ENCODE measurements around the gene CCDC3.
"Not testable (repeated sequence)": the region's sequence is repeated elsewhere in the genome, so short reads cannot be mapped to it uniquely, and the experiment has no call there.

CCDC3 gene

DNA sequence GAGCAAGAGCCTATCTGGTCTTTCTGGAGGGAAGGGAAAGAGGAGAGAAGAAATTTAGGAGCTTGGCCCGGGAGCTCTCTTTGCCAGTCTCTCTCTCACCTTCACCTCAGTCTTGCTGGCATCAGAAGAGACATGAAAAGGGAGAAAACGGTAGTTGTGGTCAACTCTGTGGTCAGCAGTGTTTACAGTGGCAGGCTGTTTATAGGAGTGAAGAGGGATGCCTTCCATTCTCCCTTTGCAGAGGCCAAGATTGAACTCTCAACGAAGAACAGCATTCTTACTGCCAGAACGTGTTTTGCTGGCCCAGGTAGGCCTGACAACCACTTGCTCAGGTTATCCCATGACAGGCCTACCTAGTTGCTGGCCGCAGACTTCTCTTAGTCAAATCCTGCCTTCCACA is 133.3 kb downstream of the CCDC3 start:
- H3K27me3 ChIP-seq (ENCODE audit: insufficient read depth, low read length) = no peaks in the 10 kb centered on the region
- H3K4me1 ChIP-seq (ENCODE audit: insufficient read depth, low read length) = no peaks in the 10 kb centered on the region
- no peaks in the 10 kb centered on the region for H3K36me3 ChIP-seq (ENCODE audit: insufficient read depth, low read length)
- H3K9me3 ChIP-seq (ENCODE audit: insufficient read depth, low read depth, low read length) = no peaks in the 10 kb centered on the region
- H3K27ac ChIP-seq (ENCODE audit: low read depth, low read length) = no peak overlapping the region
- H3K4me3 ChIP-seq (ENCODE audit: low read length) = no peak overlapping the region
- no peak overlapping the region for H3K9ac ChIP-seq (ENCODE audit: low read depth, low read length)
- 87% methylated on average over 4 of the region's 5 CpGs for WGBS

DNA sequence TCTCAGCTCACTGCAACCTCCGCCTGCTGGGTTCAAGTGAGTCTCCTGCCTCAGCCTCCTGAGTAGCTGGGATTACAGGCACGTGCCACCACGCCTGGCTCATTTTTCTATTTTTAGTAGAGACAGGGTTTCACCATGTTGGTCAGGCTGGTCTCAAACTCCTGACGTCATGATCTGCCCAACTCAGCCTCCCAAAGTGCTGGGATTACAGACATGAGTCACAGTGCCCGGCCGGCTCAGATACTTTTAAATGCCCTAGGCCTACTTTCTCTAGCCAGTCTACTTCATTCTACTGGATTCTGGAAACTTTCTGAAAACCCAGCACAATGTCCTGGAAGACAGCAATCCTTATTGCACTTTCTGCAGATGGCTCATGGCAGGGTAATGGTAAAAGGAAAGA is 136.0 kb downstream of the CCDC3 start:
- not testable (repeated sequence) for H3K27ac ChIP-seq (ENCODE audit: low read depth, low read length); H3K4me1 ChIP-seq (ENCODE audit: insufficient read depth, low read length); H3K27me3 ChIP-seq (ENCODE audit: insufficient read depth, low read length); H3K9me3 ChIP-seq (ENCODE audit: insufficient read depth, low read depth, low read length); H3K36me3 ChIP-seq (ENCODE audit: insufficient read depth, low read length); H3K9ac ChIP-seq (ENCODE audit: low read depth, low read length); H3K4me3 ChIP-seq (ENCODE audit: low read length)
- 94% methylated on average over 6 of the region's 6 CpGs for WGBS

DNA sequence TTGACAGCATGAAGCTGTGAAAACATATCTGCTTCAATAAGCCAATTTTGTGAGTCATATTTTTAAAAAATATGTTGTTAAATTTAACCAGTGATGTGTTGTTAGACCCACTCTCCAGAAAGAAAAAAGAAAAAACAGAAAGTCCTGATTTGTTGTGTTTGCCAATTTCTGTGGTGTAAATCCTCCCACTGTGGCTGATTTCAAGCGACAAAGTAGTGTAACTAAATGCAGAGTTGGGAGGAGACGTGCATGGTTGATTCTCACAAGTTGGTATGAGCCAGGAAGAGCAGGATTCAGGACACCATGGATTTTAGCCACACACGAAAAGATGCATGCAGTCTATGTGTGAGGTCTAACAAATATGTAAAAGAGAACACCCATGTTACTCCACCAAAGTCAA is 139.1 kb downstream of the CCDC3 start:
- Histone ChIP-seq H3K36me3 (ENCODE audit: insufficient read depth, low read length) (no peaks in the 10 kb centered on the region), H3K9me3 (ENCODE audit: insufficient read depth, low read depth, low read length) (no peaks in the 10 kb centered on the region), H3K9ac (ENCODE audit: low read depth, low read length) (no peak overlapping the region), H3K4me1 (ENCODE audit: insufficient read depth, low read length) (no peaks in the 10 kb centered on the region), H3K27me3 (ENCODE audit: insufficient read depth, low read length) (no peaks in the 10 kb centered on the region), H3K27ac (ENCODE audit: low read depth, low read length) (no peak overlapping the region), H3K4me3 (ENCODE audit: low read length) (no peak overlapping the region)
- 90% methylated on average over 3 of the region's 3 CpGs for WGBS

DNA sequence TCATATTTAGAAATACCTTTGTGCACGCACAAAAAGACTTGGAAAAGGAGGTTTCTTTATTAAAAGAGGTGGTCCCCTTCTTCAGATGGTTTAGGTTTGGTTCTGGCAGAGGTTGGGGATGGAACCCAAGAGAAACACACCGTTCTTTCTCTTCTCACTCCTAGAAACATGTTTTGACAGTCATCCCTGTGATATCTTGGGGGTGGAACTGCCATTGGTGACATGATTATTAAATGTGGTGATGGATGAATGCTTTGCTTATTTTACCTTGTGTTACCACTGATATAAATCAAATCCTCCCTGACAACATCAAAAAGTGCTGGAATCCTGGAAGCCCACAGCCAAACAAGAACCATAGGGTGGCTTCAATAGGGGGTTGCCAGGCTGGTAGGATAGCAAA is 146.5 kb downstream of the CCDC3 start:
- Histone ChIP-seq H3K36me3 (ENCODE audit: insufficient read depth, low read length) (no peaks in the 10 kb centered on the region), H3K9me3 (ENCODE audit: insufficient read depth, low read depth, low read length) (no peaks in the 10 kb centered on the region), H3K4me1 (ENCODE audit: insufficient read depth, low read length) (no peaks in the 10 kb centered on the region), H3K4me3 (ENCODE audit: low read length) (no peak overlapping the region), H3K9ac (ENCODE audit: low read depth, low read length) (no peak overlapping the region), H3K27ac (ENCODE audit: low read depth, low read length) (no peak overlapping the region), H3K27me3 (ENCODE audit: insufficient read depth, low read length) (no peaks in the 10 kb centered on the region)
- 0% methylated on average over 1 of the region's 2 CpGs for WGBS

DNA sequence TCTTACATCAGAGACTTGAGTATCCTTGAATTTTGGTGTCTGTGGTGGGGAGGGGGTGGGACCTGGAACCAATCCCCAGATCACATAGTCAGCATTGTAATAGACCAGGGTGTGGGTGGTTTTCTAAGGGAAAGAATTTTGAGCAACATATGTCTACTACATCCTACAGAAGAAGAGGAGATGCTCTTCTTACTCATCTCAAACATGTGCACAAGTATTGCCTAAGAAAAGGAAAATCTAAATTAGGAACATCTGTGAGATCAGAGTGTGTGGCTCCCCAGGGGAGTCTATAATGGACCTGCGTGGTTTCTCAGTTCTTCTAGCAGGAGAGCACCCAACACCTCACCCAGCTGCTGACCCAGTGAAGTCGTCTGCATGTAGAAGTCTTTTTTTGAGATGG is 148.8 kb downstream of the CCDC3 start:
- 89% methylated on average over 1 of the region's 2 CpGs for WGBS
- H3K36me3 ChIP-seq (ENCODE audit: insufficient read depth, low read length) = no peaks in the 10 kb centered on the region
- no peaks in the 10 kb centered on the region for H3K9me3 ChIP-seq (ENCODE audit: insufficient read depth, low read depth, low read length)
- H3K4me3 ChIP-seq (ENCODE audit: low read length) = no peak overlapping the region
- no peaks in the 10 kb centered on the region for H3K27me3 ChIP-seq (ENCODE audit: insufficient read depth, low read length)
- no peaks in the 10 kb centered on the region for H3K4me1 ChIP-seq (ENCODE audit: insufficient read depth, low read length)
- no peak overlapping the region for H3K9ac ChIP-seq (ENCODE audit: low read depth, low read length)
- H3K27ac ChIP-seq (ENCODE audit: low read depth, low read length) = no peak overlapping the region

DNA sequence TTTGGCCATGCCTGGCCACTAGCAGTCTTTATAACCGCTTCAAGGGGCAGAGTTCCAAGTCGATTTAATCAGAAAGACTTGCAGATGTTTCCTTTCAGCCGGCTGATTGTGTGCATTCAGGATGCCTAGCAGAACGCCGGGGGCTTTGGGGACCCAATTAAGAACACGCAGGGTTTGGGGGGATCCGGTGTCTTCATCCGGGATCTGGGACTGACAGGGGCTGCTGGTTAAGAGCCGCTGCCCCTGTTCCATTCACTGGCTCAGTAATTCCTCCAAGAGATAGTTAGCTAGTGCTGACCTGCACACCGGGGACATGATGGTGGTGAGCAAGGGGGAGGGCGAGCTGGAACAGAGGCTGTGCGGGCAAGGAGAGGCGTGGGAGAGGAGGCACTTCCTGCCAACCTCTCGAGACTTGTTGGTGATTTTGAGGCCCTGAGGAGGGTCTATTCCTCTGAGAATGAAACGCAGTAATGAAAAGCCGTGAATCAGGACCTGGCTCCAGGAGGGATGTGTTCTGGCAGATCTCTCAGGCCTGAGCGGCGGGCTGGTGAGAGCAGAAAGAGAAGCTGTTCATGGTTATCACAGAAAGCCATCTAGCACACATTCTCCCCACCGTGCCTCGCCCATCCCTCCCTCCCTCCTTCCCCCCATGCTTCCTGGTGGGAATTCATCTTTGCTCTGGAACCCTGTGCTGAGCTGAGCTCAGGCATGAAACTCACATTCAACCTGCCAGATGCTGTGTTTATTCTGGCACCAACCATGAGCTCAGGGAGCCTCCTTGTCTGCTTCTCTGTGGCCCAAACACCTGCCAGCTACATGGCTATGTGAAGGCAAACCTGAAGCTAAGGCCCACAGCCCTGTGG is 152.0 kb downstream of the CCDC3 start:
- H3K9me3 ChIP-seq (ENCODE audit: insufficient read depth, low read depth, low read length) = no peaks in the 10 kb centered on the region
- no peak overlapping the region for H3K9ac ChIP-seq (ENCODE audit: low read depth, low read length)
- H3K4me1 ChIP-seq (ENCODE audit: insufficient read depth, low read length) = no peaks in the 10 kb centered on the region
- 86% methylated on average over 20 of the region's 20 CpGs for WGBS
- H3K36me3 ChIP-seq (ENCODE audit: insufficient read depth, low read length) = no peaks in the 10 kb centered on the region
- no peaks in the 10 kb centered on the region for H3K27me3 ChIP-seq (ENCODE audit: insufficient read depth, low read length)
- no peak overlapping the region for H3K27ac ChIP-seq (ENCODE audit: low read depth, low read length)
- no peak overlapping the region for H3K4me3 ChIP-seq (ENCODE audit: low read length)

DNA sequence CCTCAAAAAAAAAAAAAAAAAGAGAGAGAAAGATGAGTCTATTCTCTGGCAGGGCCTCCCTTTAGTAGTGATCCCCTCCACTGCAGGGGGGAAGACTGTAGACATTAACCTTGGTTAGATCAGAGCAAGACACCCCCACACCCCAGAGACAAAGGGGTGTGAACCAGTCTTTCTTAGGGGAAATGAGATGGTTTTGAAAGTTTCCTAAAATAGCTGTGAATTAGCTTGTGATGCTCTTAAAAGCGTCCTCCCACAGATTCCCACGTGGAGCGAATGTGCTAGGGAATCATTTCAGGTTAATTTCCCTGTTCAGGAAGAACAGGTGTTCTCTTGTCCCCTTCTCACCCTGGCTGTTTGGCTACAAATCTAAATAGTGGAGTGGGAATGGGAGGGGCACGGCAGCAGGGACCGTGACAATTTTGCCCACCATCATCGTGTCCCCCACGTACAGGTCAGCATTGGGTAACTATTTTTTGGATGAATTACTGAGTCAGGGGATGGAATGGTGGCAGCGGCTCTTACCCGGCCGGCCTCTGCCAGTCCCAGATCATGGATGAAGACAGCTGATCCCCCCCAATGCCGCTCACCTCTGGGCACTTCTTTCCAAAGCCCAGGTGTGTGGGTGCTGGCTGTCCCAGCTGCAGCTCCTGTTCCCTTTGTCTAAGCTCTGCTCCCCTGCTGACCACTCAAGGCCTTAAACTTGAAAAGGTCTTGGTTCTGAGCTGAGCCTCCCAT is 152.9 kb downstream of the CCDC3 start:
- Histone ChIP-seq H3K27me3 (ENCODE audit: insufficient read depth, low read length) (no peaks in the 10 kb centered on the region), H3K4me3 (ENCODE audit: low read length) (no peak overlapping the region), H3K9ac (ENCODE audit: low read depth, low read length) (no peak overlapping the region), H3K36me3 (ENCODE audit: insufficient read depth, low read length) (no peaks in the 10 kb centered on the region), H3K4me1 (ENCODE audit: insufficient read depth, low read length) (no peaks in the 10 kb centered on the region), H3K27ac (ENCODE audit: low read depth, low read length) (no peak overlapping the region), H3K9me3 (ENCODE audit: insufficient read depth, low read depth, low read length) (no peaks in the 10 kb centered on the region)
- WGBS = 86% methylated on average over 11 of the region's 11 CpGs

DNA sequence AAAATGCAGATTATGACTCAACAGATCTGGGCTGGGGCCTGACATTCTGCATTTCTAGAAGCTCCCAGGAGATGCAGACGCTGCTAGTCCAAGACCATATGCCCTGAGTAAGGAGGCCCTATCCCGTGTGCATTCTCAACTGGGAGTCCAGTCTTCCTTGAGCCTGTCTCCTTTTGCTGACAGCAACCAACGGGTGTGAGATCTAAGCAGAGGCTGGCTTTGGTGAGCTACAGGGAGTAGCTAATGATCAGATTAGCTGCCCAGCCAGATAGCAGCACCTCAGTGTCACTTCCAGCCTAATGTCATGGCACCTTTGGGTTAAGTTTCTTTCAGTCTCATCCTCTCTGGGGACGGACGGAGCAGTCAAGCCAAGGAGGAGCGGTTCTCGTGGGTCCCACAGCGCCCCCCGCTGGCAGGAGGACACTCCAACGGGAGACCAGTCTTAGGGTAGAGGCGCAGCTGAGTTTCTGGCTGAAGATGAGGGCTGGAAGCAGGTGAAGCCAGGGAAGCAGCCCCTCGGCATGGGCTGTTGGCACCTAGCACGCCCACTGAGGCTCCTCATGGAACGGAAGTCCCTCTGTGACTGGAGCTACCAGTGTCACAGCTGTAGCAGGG is 154.0 kb downstream of the CCDC3 start:
- WGBS = 74% methylated on average over 14 of the region's 14 CpGs
- H3K4me1 ChIP-seq (ENCODE audit: insufficient read depth, low read length) = no peaks in the 10 kb centered on the region
- no peak overlapping the region for H3K9ac ChIP-seq (ENCODE audit: low read depth, low read length)
- no peak overlapping the region for H3K4me3 ChIP-seq (ENCODE audit: low read length)
- H3K27me3 ChIP-seq (ENCODE audit: insufficient read depth, low read length) = no peaks in the 10 kb centered on the region
- no peak overlapping the region for H3K27ac ChIP-seq (ENCODE audit: low read depth, low read length)
- H3K9me3 ChIP-seq (ENCODE audit: insufficient read depth, low read depth, low read length) = no peaks in the 10 kb centered on the region
- no peaks in the 10 kb centered on the region for H3K36me3 ChIP-seq (ENCODE audit: insufficient read depth, low read length)

DNA sequence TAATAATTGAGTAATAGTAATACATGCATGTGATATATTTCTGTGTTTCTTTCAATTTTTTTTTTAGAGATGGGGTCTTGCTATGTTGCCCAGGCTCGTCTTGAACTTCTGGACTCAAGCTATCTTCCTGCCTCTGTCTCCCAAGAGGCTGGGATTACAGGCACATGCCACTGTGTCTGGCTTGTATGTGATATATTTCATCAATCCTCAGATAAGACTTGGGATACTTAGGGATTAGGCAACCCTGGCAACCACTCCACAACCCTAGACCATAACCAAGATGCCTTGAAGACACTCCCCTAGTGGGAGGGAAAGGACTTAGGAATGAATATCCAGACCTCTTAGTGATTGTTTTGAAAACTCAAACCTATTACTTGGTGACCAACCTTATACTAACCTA is 154.8 kb downstream of the CCDC3 start:
- H3K4me3 ChIP-seq (ENCODE audit: low read length) = no peak overlapping the region
- H3K36me3 ChIP-seq (ENCODE audit: insufficient read depth, low read length) = no peaks in the 10 kb centered on the region
- no peaks in the 10 kb centered on the region for H3K4me1 ChIP-seq (ENCODE audit: insufficient read depth, low read length)
- H3K9me3 ChIP-seq (ENCODE audit: insufficient read depth, low read depth, low read length) = no peaks in the 10 kb centered on the region
- no peaks in the 10 kb centered on the region for H3K27me3 ChIP-seq (ENCODE audit: insufficient read depth, low read length)
- no peak overlapping the region for H3K9ac ChIP-seq (ENCODE audit: low read depth, low read length)
- H3K27ac ChIP-seq (ENCODE audit: low read depth, low read length) = no peak overlapping the region
- WGBS = 0% methylated on average over 1 of the region's 1 CpG
